NB4 (cell line): ENCODE results near the gene IMMP1L.
"Not testable (repeated sequence)": the region's sequence is repeated elsewhere in the genome, so short reads cannot be mapped to it uniquely, and the experiment has no call there.

Experiments used
- DNase-seq: peaks from one replicate; pipeline ENCODE4 v3.0.0; 2010; ENCODE audit warnings: low read depth
- H3K4me3 ChIP-seq: one replicate; pipeline ENCODE4 v1.5.1; 2011; ENCODE audit warnings: mild to moderate bottlenecking, low read depth, low read length, moderate library complexity
- MAX ChIP-seq: IDR thresholded peaks from 2 replicates; pipeline ENCODE4 v1.6.1; 2011; ENCODE audit warnings: low read depth, low read length
- MYC ChIP-seq: IDR thresholded peaks from 2 replicates; pipeline ENCODE4 v1.6.1; 2011; ENCODE audit warnings: low read depth, low read length
- POLR2A ChIP-seq: IDR thresholded peaks from 2 replicates; pipeline ENCODE4 v1.6.1; 2011; ENCODE audit warnings: mild to moderate bottlenecking; ENCODE audit not compliant: insufficient read length; ENCODE audit errors: extremely low read depth
- TF ChIP-seq, protein P1 (sequence below): IDR thresholded peaks from one replicate; pipeline ENCODE4 v1.5.1; 2012; ENCODE audit warnings: low read depth, low read length

IMMP1L gene

DNA sequence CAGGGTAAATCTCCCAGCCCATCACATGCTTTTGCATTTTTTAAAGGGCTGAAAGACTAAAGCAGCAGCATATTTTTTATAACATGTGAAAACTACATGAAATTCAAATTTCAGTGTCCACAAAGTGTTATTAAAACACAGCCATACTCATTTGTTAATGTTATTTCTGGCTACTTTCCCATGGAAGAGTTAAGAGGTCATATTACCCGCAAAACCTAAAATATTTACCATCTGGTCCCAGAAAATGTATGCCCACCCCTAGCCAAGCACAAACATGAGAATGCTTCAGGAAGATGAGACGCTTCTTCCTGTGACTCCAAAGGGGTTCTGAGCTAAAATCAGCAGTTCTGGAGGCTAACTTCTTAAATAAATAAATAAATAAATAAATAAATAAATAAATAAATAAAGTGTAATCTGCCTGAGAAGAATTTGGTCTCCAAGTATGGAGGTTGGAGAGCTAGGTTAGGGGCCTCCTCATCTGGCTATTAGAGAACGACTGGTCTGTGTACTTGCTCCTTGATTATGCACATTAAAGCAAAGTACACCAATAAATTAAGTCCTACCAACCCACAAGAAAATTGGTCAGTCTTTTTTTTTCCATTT lies 9.7 kb downstream of the IMMP1L start:
- DNase-seq: no peak
- TF ChIP-seq, protein P1, sequence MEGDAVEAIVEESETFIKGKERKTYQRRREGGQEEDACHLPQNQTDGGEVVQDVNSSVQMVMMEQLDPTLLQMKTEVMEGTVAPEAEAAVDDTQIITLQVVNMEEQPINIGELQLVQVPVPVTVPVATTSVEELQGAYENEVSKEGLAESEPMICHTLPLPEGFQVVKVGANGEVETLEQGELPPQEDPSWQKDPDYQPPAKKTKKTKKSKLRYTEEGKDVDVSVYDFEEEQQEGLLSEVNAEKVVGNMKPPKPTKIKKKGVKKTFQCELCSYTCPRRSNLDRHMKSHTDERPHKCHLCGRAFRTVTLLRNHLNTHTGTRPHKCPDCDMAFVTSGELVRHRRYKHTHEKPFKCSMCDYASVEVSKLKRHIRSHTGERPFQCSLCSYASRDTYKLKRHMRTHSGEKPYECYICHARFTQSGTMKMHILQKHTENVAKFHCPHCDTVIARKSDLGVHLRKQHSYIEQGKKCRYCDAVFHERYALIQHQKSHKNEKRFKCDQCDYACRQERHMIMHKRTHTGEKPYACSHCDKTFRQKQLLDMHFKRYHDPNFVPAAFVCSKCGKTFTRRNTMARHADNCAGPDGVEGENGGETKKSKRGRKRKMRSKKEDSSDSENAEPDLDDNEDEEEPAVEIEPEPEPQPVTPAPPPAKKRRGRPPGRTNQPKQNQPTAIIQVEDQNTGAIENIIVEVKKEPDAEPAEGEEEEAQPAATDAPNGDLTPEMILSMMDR: no peak
- no peak for TF ChIP-seq POLR2A
- no peak for TF ChIP-seq MAX
- TF ChIP-seq MYC: no peak
- H3K4me3 ChIP-seq: no peak overlapping the region

DNA sequence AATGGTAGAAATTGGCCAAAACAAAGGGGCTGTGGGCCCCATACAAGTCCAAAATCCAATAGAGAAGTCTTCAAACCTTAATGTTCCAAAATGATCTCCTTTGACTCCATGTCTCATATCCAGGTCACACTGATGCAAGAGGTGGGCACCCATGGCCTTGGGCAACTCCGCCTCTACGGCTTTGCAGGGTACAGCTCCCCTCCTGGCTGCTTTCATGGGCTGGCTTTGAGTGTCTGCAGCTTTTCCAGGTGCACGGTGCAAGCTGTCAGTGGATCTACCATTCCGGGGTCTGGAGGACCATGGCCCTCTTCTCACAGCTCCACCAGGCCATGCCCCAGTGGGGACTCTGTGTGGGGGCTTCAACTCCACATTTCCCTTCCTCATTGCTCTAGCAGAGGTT lies 15.7 kb downstream of the IMMP1L start:
- not testable (repeated sequence) for DNase-seq, H3K4me3 ChIP-seq

GRCh38 chr11:31493235-31493634 lies 16.2 kb downstream of the IMMP1L start:
- no peak for DNase-seq
- TF ChIP-seq, protein P1: no peak
- TF ChIP-seq MAX (no peak), POLR2A (no peak), MYC (no peak)
- no peak overlapping the region for H3K4me3 ChIP-seq

DNA sequence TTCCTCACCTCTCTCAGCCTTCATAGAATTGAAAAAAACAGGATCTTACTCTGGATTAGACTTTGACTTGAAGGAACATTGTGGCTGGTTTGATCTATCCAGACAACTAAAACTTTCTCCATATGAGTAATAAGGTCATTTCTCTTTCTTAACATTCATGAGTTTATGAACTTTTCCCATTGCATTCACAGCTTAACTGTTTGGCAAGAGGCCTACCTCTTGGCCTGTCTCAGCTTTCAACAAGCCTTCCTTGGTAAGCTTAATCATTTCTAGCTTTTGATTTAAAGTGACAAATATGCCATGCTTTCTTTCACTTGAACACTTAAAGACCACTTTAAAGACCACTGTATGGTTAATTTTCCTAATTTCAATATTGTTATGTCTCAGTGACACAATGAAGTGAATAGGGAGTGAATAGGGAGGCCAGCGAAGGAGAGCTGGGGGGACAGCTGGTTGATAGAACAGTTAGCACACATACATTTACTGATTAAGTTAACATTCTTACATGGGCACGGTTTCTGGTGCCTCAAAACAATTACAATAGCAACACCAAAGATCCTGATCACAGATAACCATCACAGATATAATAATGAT lies 17.0 kb downstream of the IMMP1L start:
- TF ChIP-seq, protein P1: no peak
- TF ChIP-seq MYC (no peak), POLR2A (no peak), MAX (no peak)
- DNase-seq: no peak
- no peak overlapping the region for H3K4me3 ChIP-seq

- DNase-seq: peak; percentile 57
- H3K4me3 ChIP-seq: no peak overlapping the region
- TF ChIP-seq, protein P1: peak; percentile 5
- no peak for TF ChIP-seq MAX
Measured at GRCh38 chr11:31487848-31488247, 21.6 kb downstream of the IMMP1L start.

- no peak for DNase-seq
- TF ChIP-seq, protein P1: no peak
- TF ChIP-seq MYC: no peak
- no peak for TF ChIP-seq POLR2A
- no peak for TF ChIP-seq MAX
- no peak overlapping the region for H3K4me3 ChIP-seq
Measured at GRCh38 chr11:31484497-31484896, 24.9 kb downstream of the IMMP1L start.
